Stimulated activated CD8-positive, alpha-beta memory T cell treated with anti-CD3 and anti-CD28 coated beads, Interleukin-12 subunit alpha, Interleukin-12 subunit beta, amount 100 ng/mL, for 4 hours (primary cell): Measurements from ENCODE around the gene CSF3.

Experiments
- DNase-seq: peaks from one replicate; pipeline ENCODE4 v3.0.0-alpha.2; 2020; ENCODE audit warnings: low read depth

Gene CSF3

GRCh38 chr17:40024901-40025300, 9.7 kb downstream of the CSF3 start:
- DNase-seq = no peak

- DNase-seq = no peak
Observed at GRCh38 chr17:40025559-40025958, 10.3 kb downstream of the CSF3 start.

- DNase-seq = no peak
Observed at GRCh38 chr17:40025991-40026815, 11.0 kb downstream of the CSF3 start.

- DNase-seq = peak; percentile 36
Observed at GRCh38 chr17:40026816-40027613, 11.8 kb downstream of the CSF3 start.

GRCh38 chr17:40027614-40028012, 12.4 kb downstream of the CSF3 start:
- no peak for DNase-seq

GRCh38 chr17:40028595-40028994, 13.4 kb downstream of the CSF3 start:
- no peak for DNase-seq

- DNase-seq = no peak
Observed at GRCh38 chr17:40031706-40032105, 16.5 kb downstream of the CSF3 start.

- no peak for DNase-seq
Observed at GRCh38 chr17:40032322-40033320, 17.4 kb downstream of the CSF3 start.

GRCh38 chr17:40033339-40033738, 18.1 kb downstream of the CSF3 start:
- no peak for DNase-seq

- no peak for DNase-seq
Observed at GRCh38 chr17:40034426-40035161, 19.4 kb downstream of the CSF3 start.

- DNase-seq = no peak
Observed at GRCh38 chr17:40035162-40035559, 19.9 kb downstream of the CSF3 start.

GRCh38 chr17:40038882-40039513, 23.8 kb downstream of the CSF3 start:
- DNase-seq = no peak

GRCh38 chr17:40041196-40041595, 26.0 kb downstream of the CSF3 start:
- DNase-seq = no peak

- DNase-seq = no peak
Observed at GRCh38 chr17:40056379-40057015, 41.3 kb downstream of the CSF3 start.

GRCh38 chr17:40058186-40058784, 43.0 kb downstream of the CSF3 start:
- DNase-seq = no peak

GRCh38 chr17:40058865-40059264, 43.6 kb downstream of the CSF3 start:
- DNase-seq = no peak

- no peak for DNase-seq
Observed at GRCh38 chr17:40059729-40060475, 44.7 kb downstream of the CSF3 start.

GRCh38 chr17:40060887-40061608, 45.8 kb downstream of the CSF3 start:
- no peak for DNase-seq
